HCT116 (cell line): ENCODE data around the gene SPACDR. TPM values are rescaled to one million over a fixed set of nuclear protein-coding genes. Genes with fewer than 3 reads are reported as not detected.

ENCODE experiments used
- ATAC-seq: fragments of 200-7000 bp; cut with Tn5 transposase; 2 replicates; pipeline ENCODE4 v1.9.1; 2020; ENCODE audit warnings: mild to moderate bottlenecking, moderate library complexity
- BruUV-seq: library from RNA; stranded (reverse); fragments of 400-500 nt; replicated peaks from 2 replicates; lab custom pipeline; 2021; lab: Mats Ljungman, UMichigan
- CTCF ChIA-PET: fragments of 300-600 bp; sonication (Branson Sonifier 250); formaldehyde crosslinking; loops from one replicate; lab custom pipeline; 2021; ENCODE audit warnings: antibody characterized with exemption; lab: Charles Lee
- POLR2A ChIA-PET: fragments of 300-600, 350-600 bp; sonication (Branson Sonifier 250); formaldehyde crosslinking; loops from one replicate; lab custom pipeline; 2021; ENCODE audit warnings: antibody characterized with exemption; lab: Charles Lee
- RAD21 ChIA-PET, 2 experiments: fragments of 300-600 bp; sonication (Branson Sonifier 250); formaldehyde crosslinking; loops; one replicate each; lab custom pipeline; 2023; ENCODE audit warnings: low total read pairs in 2 of 2; ENCODE audit not compliant: uncharacterized antibody in 2 of 2, unreplicated experiment in 2 of 2, low non-redundant PET in 1 of 2; lab: Charles Lee
- DNase-seq: peaks from one replicate; pipeline ENCODE4 v3.0.0-alpha.2; 2010; ENCODE audit warnings: low read depth, low spot score
- H2AFZ ChIP-seq: fragments of 200-600 bp; shearing (Covaris generic), sonication (generic); 2 replicates; pipeline ENCODE4 v1.6.1; 2017; ENCODE audit warnings: low read depth, mixed run types, mixed read lengths, antibody characterized with exemption, low read length; ENCODE audit not compliant: poor library complexity, severe bottlenecking
- H3K27ac ChIP-seq: 2 replicates; pipeline ENCODE4 v1.5.1; 2012; ENCODE audit warnings: low read depth, low read length
- H3K27me3 ChIP-seq: fragments of 200-600 bp; sonication (generic); 2 replicates; pipeline ENCODE4 v1.6.1; 2016; ENCODE audit warnings: mixed run types, low read length, mixed read lengths; ENCODE audit not compliant: insufficient read depth
- H3K36me3 ChIP-seq, 2 experiments: fragments of 200-500 bp in 1 of 2; fragments of 200-600 bp in 1 of 2; sonication (Bioruptor generic) in 1 of 2; sonication (generic) in 1 of 2; 2 replicates each; pipeline versions ENCODE4 v1.5.1 to v1.6.1; 2014 to 2016; ENCODE audit warnings: low read length in 2 of 2, inconsistent platforms in 1 of 2, mixed read lengths in 1 of 2, mixed run types in 1 of 2; ENCODE audit not compliant: insufficient read depth in 2 of 2, control insufficient read depth in 1 of 2
- H3K4me1 ChIP-seq, 2 experiments: fragments of 200-600 bp in 1 of 2; sonication (generic) in 1 of 2; 2 replicates each; pipeline versions ENCODE4 v1.5.1 to v1.6.1; 2012 to 2017; ENCODE audit warnings: low read length in 2 of 2, inconsistent platforms in 1 of 2, mild to moderate bottlenecking in 1 of 2, mixed read lengths in 1 of 2, mixed run types in 1 of 2, moderate library complexity in 1 of 2; ENCODE audit not compliant: insufficient read depth in 2 of 2, control insufficient read depth in 1 of 2
- H3K4me2 ChIP-seq: fragments of 200-600 bp; sonication (generic); 2 replicates; pipeline ENCODE4 v1.6.1; 2017; ENCODE audit warnings: mixed run types, low read length, mixed read lengths
- H3K4me3 ChIP-seq, 2 experiments: fragments of 200-600 bp in 1 of 2; sonication (generic) in 1 of 2; replicated peaks in 1 of 2; 2 replicates each; pipeline ENCODE4 v1.5.1; 2011 to 2016; ENCODE audit warnings: low read length in 2 of 2, control low read depth in 1 of 2, low read depth in 1 of 2, mild to moderate bottlenecking in 1 of 2, mixed read lengths in 1 of 2, mixed run types in 1 of 2
- H3K79me2 ChIP-seq: fragments of 200-600 bp; sonication (generic); 2 replicates; pipeline ENCODE4 v1.6.1; 2017; ENCODE audit warnings: mild to moderate bottlenecking, mixed run types, low read length, moderate library complexity, mixed read lengths; ENCODE audit not compliant: insufficient read depth
- H3K9ac ChIP-seq: fragments of 200-600 bp; sonication (generic); 2 replicates; pipeline ENCODE4 v1.6.1; 2016; ENCODE audit warnings: low read length, mixed read lengths
- H3K9me2 ChIP-seq: fragments of 200-600 bp; sonication (generic), shearing (Covaris generic); 2 replicates; pipeline ENCODE4 v1.6.1; 2017; ENCODE audit warnings: mixed run types, mild to moderate bottlenecking, moderate library complexity; ENCODE audit not compliant: insufficient read depth
- H3K9me3 ChIP-seq, 2 experiments: fragments of 200-500 bp in 1 of 2; fragments of 200-600 bp in 1 of 2; sonication (Bioruptor generic) in 1 of 2; sonication (generic) in 1 of 2; 2 replicates each; pipeline ENCODE4 v1.6.1; 2014 to 2017; ENCODE audit warnings: low read length in 2 of 2, mixed read lengths in 2 of 2, inconsistent platforms in 1 of 2, low read depth in 1 of 2, mild to moderate bottlenecking in 1 of 2, mixed run types in 1 of 2, moderate library complexity in 1 of 2; ENCODE audit not compliant: control insufficient read depth in 1 of 2, insufficient read depth in 1 of 2
- H4K20me1 ChIP-seq: fragments of 200-600 bp; sonication (generic), shearing (Covaris generic); 2 replicates; pipeline ENCODE4 v1.6.1; 2017; ENCODE audit warnings: mixed run types, mild to moderate bottlenecking, moderate library complexity; ENCODE audit not compliant: insufficient read depth
- CTCF ChIP-seq, 3 experiments: fragments of 200-600 bp in 1 of 3; sonication (generic) in 1 of 3; IDR thresholded peaks in 2 of 3; conservative IDR thresholded peaks in 1 of 3; 2 replicates each; pipeline ENCODE4 v1.5.1; 2012 to 2017; ENCODE audit warnings: low read depth in 2 of 3, low read length in 2 of 3, antibody characterized with exemption in 1 of 3, borderline replicate concordance in 1 of 3, control low read depth in 1 of 3, mild to moderate bottlenecking in 1 of 3, mixed read lengths in 1 of 3, mixed run types in 1 of 3, moderate library complexity in 1 of 3; ENCODE audit not compliant: insufficient read depth in 1 of 3
- POLR2AphosphoS5 ChIP-seq: IDR thresholded peaks from 2 replicates; pipeline ENCODE4 v1.6.1; 2011; ENCODE audit warnings: mild to moderate bottlenecking, low read depth, low read length, moderate library complexity
- ZFX ChIP-seq: fragments of 450-650 bp; IDR thresholded peaks from 2 replicates; pipeline ENCODE4 v1.6.1; 2017
- intact Hi-C: fragments of 100-400 bp; cut with micrococcal nuclease; formaldehyde crosslinking; loops from 2 replicates; pipeline ENCODE4 v1.10.0; 2022
- total RNA-seq: library from RNA; stranded (reverse); gene quantifications from one replicate; pipeline ENCODE4 v1.2.1, GENCODE V29; 2021; ENCODE audit not compliant: unreplicated experiment

The SPACDR gene
- total RNA-seq, 1 experiment from 2014 or later = 1.7 TPM

- no peak for ATAC-seq
- H3K4me3 ChIP-seq = peak overlapping the region; percentile 82 to 85
- no peak for DNase-seq
- H3K4me2 ChIP-seq = peak overlapping the region; percentile 89
- TF ChIP-seq POLR2AphosphoS5 (peak; percentile 49; the same call in 1 of the 2 replicates), ZFX (no peak), CTCF (IDR thresholded peaks at IDR 0.05 in 2 of 3, conservative IDR thresholded peaks at IDR 0.05 in 1 of 3; ENCODE audit: borderline replicate concordance in 1 of 3, insufficient read depth in 1 of 3, low read depth in 2 of 3, low read length in 2 of 3) (no peak)
- POLR2A ChIA-PET = interaction anchor here (2.1 kb wide), 1 partner anchor 8 kb away, joined by 7 read pairs; no protein-coding TSS in a partner anchor
- TSS peak; percentile 8 for BruUV-seq
- no peaks in the 10 kb centered on the region for H3K9me2 ChIP-seq
- peak overlapping the region; percentile 89 for H3K9ac ChIP-seq
- peaks cover 0 to 65% of the 10 kb centered on the region in 2 experiments for H3K4me1 ChIP-seq
- RAD21 ChIA-PET = interaction anchor here in 1 of 2 experiments (0.6 kb wide), 1 partner anchor 207 kb away, joined by 4 read pairs; no protein-coding TSS in a partner anchor
- peak overlapping the region; percentile 99 for H3K27ac ChIP-seq
- H4K20me1 ChIP-seq = no peaks in the 10 kb centered on the region
- intact Hi-C loops = no loop called here
- CTCF ChIA-PET = no interaction called here
- H3K36me3 ChIP-seq = peaks cover 5 to 38% of the 10 kb centered on the region in 2 experiments; a peak in 2 of 4 replicates
- H3K79me2 ChIP-seq = peaks cover 60% of the 10 kb centered on the region
- H3K9me3 ChIP-seq = no peaks in the 10 kb centered on the region
- H3K27me3 ChIP-seq = no peaks in the 10 kb centered on the region
- no peak overlapping the region for H2AFZ ChIP-seq
Observed at GRCh38 chr7:100430493-100431285, 33.4 kb downstream of the SPACDR start.
